ENCODE results near the gene DCXR.

The DCXR gene

DNA sequence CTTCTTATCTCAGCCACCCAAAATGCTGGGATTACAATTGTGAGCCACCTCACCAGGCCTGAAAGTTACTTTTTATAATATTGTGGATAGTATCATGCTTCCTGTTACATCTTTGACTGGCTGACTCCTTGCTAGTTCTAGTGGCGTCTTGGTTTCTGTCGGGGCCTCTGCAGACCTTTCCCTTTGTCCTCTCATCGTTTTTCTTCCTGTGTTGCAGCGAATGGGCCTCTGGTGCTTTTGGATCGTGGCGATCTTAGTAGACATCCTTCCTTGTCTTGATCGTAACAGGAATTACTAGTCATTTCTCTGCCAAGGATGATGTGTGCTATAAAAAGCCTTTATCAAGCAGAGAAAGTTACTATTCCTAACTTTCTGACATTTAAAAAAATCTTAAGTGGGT is 39.3 kb downstream of the DCXR start:
- Histone ChIP-seq H3K27ac (ENCODE audit: low read length) (no peak overlapping the region), H3K36me3 (ENCODE audit: insufficient read depth, low read length) (no peaks in the 10 kb centered on the region), H3K27me3 (ENCODE audit: insufficient read depth, low read length, poor library complexity) (no peaks in the 10 kb centered on the region), H3K9ac (ENCODE audit: low read depth, low read length) (no peak overlapping the region), H3K79me2 (ENCODE audit: insufficient read depth, low read length) (no peaks in the 10 kb centered on the region), H4K20me1 (ENCODE audit: insufficient read depth, low read length) (peaks cover 4% of the 10 kb centered on the region; the same call in 1 of the 2 replicates), H2AFZ (ENCODE audit: low read depth, low read length) (no peak overlapping the region), H3K4me2 (ENCODE audit: insufficient read depth, low read length) (no peak overlapping the region), H3K4me3 (ENCODE audit: low read depth in 1 of 2, low read length in 2 of 2) (no peak overlapping the region), H3K9me3 (ENCODE audit: insufficient read depth, low read length, severe bottlenecking) (no peaks in the 10 kb centered on the region), H3K4me1 (ENCODE audit: insufficient read depth, low read length) (no peaks in the 10 kb centered on the region)
- TF ChIP-seq EZH2 (IDR thresholded peaks at IDR 0.05; ENCODE audit: borderline replicate concordance, low read depth, low read length, severe bottlenecking): no peak
- ATAC-seq (ENCODE audit: insufficient read depth, low read depth) (no peak), DNase-seq (no peak)

DNA sequence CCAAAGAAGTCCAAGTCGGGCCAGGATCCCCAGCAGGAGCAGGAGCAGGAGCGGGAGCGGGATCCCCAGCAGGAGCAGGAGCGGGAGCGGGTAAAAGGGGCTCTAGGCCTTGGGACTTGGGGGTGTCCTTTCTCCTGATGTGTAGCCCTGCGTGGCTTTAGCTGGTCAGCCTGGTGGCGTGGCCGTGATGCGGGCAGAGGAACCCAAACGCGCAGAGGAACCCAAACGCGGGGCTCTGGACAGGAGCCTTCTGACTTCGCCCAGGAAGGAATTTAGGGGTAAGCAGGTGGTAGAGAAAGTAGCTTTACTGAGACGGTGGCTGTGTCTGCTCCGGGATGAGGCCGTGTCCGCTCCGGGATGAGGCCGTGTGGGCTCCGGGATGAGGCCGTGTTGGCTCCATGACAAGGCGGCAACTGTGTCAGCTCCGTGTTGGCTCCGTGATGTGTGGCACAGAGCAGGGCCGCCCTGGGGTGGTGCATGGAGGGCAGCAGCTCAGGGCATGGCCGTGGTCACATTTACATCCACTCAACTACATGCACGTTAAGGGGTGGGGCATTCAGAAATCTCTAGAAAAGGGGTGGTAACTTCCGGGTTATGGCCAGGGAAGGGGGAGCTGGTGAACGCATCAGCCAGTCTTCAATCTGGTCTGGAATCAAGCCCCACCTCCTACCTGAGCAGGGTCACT is 40.6 kb downstream of the DCXR start:
- Histone ChIP-seq H3K9me3 (ENCODE audit: insufficient read depth, low read length, severe bottlenecking) (no peaks in the 10 kb centered on the region), H3K27ac (ENCODE audit: low read length) (no peak overlapping the region), H4K20me1 (ENCODE audit: insufficient read depth, low read length) (peaks cover 7% of the 10 kb centered on the region), H3K4me2 (ENCODE audit: insufficient read depth, low read length) (no peak overlapping the region), H3K27me3 (ENCODE audit: insufficient read depth, low read length, poor library complexity) (no peaks in the 10 kb centered on the region), H3K79me2 (ENCODE audit: insufficient read depth, low read length) (no peaks in the 10 kb centered on the region), H3K36me3 (ENCODE audit: insufficient read depth, low read length) (no peaks in the 10 kb centered on the region), H2AFZ (ENCODE audit: low read depth, low read length) (no peak overlapping the region), H3K9ac (ENCODE audit: low read depth, low read length) (no peak overlapping the region), H3K4me3 (ENCODE audit: low read depth in 1 of 2, low read length in 2 of 2) (no peak overlapping the region), H3K4me1 (ENCODE audit: insufficient read depth, low read length) (no peaks in the 10 kb centered on the region)
- DNase-seq (no peak), ATAC-seq (ENCODE audit: insufficient read depth, low read depth) (no peak)
- TF ChIP-seq EZH2 (IDR thresholded peaks at IDR 0.05; ENCODE audit: borderline replicate concordance, low read depth, low read length, severe bottlenecking): no peak
- TF ChIP-seq, protein P1, sequence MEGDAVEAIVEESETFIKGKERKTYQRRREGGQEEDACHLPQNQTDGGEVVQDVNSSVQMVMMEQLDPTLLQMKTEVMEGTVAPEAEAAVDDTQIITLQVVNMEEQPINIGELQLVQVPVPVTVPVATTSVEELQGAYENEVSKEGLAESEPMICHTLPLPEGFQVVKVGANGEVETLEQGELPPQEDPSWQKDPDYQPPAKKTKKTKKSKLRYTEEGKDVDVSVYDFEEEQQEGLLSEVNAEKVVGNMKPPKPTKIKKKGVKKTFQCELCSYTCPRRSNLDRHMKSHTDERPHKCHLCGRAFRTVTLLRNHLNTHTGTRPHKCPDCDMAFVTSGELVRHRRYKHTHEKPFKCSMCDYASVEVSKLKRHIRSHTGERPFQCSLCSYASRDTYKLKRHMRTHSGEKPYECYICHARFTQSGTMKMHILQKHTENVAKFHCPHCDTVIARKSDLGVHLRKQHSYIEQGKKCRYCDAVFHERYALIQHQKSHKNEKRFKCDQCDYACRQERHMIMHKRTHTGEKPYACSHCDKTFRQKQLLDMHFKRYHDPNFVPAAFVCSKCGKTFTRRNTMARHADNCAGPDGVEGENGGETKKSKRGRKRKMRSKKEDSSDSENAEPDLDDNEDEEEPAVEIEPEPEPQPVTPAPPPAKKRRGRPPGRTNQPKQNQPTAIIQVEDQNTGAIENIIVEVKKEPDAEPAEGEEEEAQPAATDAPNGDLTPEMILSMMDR (IDR thresholded peaks at IDR 0.05; ENCODE audit: borderline replicate concordance, extremely low read depth, low read length, poor library complexity, severe bottlenecking): no peak

DNA sequence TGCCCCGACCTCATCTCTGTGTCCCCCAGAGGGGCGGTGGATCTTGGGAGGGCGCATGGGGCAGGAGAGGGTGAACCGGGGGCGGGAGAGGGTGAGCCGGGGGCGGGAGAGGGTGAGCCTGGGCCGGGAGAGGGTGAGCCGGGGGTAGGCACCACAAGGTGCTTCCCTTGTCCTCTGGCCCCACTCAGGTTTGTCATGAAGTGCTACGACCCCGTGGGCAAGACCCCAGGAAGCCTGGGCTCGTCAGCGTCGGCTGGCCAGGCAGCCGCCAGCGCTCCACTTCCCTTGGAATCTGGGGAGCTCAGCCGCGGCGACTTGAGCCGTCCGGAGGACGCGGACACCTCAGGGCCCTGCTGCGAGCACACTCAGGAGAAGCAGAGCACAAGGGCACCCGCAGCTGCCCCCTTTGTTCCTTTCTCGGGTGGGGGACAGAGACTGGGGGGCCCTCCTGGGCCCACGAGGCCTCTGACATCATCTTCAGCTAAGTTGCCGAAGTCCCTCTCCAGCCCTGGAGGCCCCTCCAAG is 41.2 kb downstream of the DCXR start:
- Histone ChIP-seq H2AFZ (ENCODE audit: low read depth, low read length) (no peak overlapping the region), H3K27me3 (ENCODE audit: insufficient read depth, low read length, poor library complexity) (no peaks in the 10 kb centered on the region), H3K4me3 (ENCODE audit: low read depth in 1 of 2, low read length in 2 of 2) (no peak overlapping the region), H3K4me1 (ENCODE audit: insufficient read depth, low read length) (no peaks in the 10 kb centered on the region), H3K9ac (ENCODE audit: low read depth, low read length) (no peak overlapping the region), H3K9me3 (ENCODE audit: insufficient read depth, low read length, severe bottlenecking) (no peaks in the 10 kb centered on the region), H3K4me2 (ENCODE audit: insufficient read depth, low read length) (no peak overlapping the region), H3K27ac (ENCODE audit: low read length) (no peak overlapping the region), H3K79me2 (ENCODE audit: insufficient read depth, low read length) (peaks cover 6% of the 10 kb centered on the region; the same call in 1 of the 2 replicates), H3K36me3 (ENCODE audit: insufficient read depth, low read length) (no peaks in the 10 kb centered on the region), H4K20me1 (ENCODE audit: insufficient read depth, low read length) (peaks cover 11% of the 10 kb centered on the region)
- DNase-seq: no peak
- ATAC-seq (ENCODE audit: insufficient read depth, low read depth): no peak
- TF ChIP-seq EZH2 (IDR thresholded peaks at IDR 0.05; ENCODE audit: borderline replicate concordance, low read depth, low read length, severe bottlenecking): no peak
- TF ChIP-seq, protein P1 (IDR thresholded peaks at IDR 0.05; ENCODE audit: borderline replicate concordance, extremely low read depth, low read length, poor library complexity, severe bottlenecking): no peak

DNA sequence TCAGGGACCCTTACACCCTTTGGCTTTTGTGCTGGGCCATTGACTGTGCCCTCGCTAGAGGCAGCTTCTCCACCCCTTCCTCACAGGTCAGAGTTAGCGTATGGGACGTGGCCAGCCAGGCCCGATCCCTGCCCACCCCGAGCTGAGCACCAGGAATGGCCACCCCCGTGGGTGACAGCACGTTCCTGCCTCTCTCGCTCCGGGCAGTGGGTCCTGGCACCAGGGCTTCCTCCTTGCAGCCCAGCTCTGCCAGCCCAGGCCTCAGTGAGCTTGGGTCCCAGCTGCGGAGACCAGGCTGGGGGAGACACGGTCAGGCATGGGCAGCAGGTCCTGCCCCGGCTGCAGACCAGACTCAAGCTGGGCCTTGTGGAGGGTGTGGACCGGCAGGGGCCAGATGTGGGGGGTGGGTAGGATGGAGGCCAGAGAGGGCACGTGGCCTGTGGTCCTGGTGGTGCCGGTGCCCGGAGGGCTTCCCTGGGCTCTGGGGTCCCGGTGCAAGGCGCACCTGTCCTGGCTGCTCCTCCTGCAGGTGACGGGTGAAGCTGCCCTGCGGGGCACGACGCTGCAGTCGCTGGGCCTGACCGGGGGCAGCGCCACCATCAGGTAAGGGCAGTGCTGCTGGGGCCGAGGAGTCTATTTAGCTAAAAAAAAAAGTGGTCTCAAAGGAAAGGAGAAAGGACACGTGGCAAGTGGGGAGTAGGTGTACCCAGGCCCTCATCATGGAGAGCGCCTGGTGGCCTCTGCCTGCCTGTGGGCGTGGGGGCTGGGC is 41.9 kb downstream of the DCXR start:
- H3K27me3 ChIP-seq (ENCODE audit: insufficient read depth, low read length, poor library complexity): no peaks in the 10 kb centered on the region
- no peaks in the 10 kb centered on the region for H3K4me1 ChIP-seq (ENCODE audit: insufficient read depth, low read length)
- H4K20me1 ChIP-seq (ENCODE audit: insufficient read depth, low read length): peaks cover 13% of the 10 kb centered on the region; the same call in 1 of the 2 replicates
- no peaks in the 10 kb centered on the region for H3K9me3 ChIP-seq (ENCODE audit: insufficient read depth, low read length, severe bottlenecking)
- DNase-seq (no peak), ATAC-seq (ENCODE audit: insufficient read depth, low read depth) (no peak)
- no peak overlapping the region for H3K4me3 ChIP-seq (ENCODE audit: low read depth in 1 of 2, low read length in 2 of 2)
- TF ChIP-seq, protein P1 (IDR thresholded peaks at IDR 0.05; ENCODE audit: borderline replicate concordance, extremely low read depth, low read length, poor library complexity, severe bottlenecking): no peak
- H3K79me2 ChIP-seq (ENCODE audit: insufficient read depth, low read length): peaks cover 8% of the 10 kb centered on the region; the same call in 1 of the 2 replicates
- H3K9ac ChIP-seq (ENCODE audit: low read depth, low read length): no peak overlapping the region
- H3K36me3 ChIP-seq (ENCODE audit: insufficient read depth, low read length): no peaks in the 10 kb centered on the region
- no peak overlapping the region for H3K27ac ChIP-seq (ENCODE audit: low read length)
- no peak overlapping the region for H3K4me2 ChIP-seq (ENCODE audit: insufficient read depth, low read length)
- no peak overlapping the region for H2AFZ ChIP-seq (ENCODE audit: low read depth, low read length)
